NB4 (cell line): Measurements from ENCODE around the gene RAMP2.

Experiments used
- DNase-seq: peaks from one replicate; pipeline ENCODE4 v3.0.0; 2010; ENCODE audit warnings: low read depth
- H3K4me3 ChIP-seq: one replicate; pipeline ENCODE4 v1.5.1; 2011; ENCODE audit warnings: mild to moderate bottlenecking, low read depth, low read length, moderate library complexity
- MAX ChIP-seq: IDR thresholded peaks from 2 replicates; pipeline ENCODE4 v1.6.1; 2011; ENCODE audit warnings: low read depth, low read length
- MYC ChIP-seq: IDR thresholded peaks from 2 replicates; pipeline ENCODE4 v1.6.1; 2011; ENCODE audit warnings: low read depth, low read length
- POLR2A ChIP-seq: IDR thresholded peaks from 2 replicates; pipeline ENCODE4 v1.6.1; 2011; ENCODE audit warnings: mild to moderate bottlenecking; ENCODE audit not compliant: insufficient read length; ENCODE audit errors: extremely low read depth
- TF ChIP-seq, protein P1 (sequence below): IDR thresholded peaks from one replicate; pipeline ENCODE4 v1.5.1; 2012; ENCODE audit warnings: low read depth, low read length

RAMP2 gene

DNA sequence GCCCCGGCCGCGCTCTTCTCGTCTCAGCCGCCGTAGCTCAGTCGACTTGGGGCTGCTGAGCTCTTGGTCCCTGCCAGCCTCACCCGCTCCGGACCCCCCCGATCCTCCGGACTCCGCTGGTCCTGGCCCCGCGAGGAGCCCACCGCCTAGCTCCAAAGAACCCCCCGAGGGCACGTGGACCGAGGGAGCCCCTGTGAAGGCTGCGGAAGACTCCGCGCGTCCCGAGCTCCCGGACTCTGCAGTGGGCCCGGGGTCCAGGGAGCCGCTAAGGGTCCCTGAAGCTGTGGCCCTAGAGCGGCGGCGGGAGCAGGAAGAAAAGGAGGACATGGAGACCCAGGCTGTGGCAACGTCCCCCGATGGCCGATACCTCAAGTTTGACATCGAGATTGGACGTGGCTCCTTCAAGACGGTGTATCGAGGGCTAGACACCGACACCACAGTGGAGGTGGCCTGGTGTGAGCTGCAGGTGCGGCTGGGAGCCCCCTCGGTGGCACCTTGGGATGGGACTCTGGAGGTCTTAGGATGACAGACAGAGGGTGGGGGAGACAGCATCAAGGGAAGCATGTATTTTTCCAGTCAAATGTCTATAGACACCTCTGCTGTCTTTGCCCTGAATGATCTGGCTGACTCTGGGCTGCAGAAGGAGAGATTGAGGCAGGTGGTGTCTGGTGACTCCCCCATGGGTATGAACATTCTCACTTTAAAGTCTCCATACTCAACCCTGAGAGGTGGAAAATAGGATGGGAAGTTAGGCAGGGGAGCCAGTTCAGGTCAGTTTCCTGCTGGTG lies 20.0 kb downstream of the RAMP2 start:
- no peak overlapping the region for H3K4me3 ChIP-seq
- no peak for DNase-seq
- no peak for TF ChIP-seq MAX
- no peak for TF ChIP-seq POLR2A

GRCh38 chr17:42781639-42782165 lies 20.7 kb downstream of the RAMP2 start:
- TF ChIP-seq MYC (no peak), POLR2A (no peak), MAX (no peak)
- TF ChIP-seq, protein P1, sequence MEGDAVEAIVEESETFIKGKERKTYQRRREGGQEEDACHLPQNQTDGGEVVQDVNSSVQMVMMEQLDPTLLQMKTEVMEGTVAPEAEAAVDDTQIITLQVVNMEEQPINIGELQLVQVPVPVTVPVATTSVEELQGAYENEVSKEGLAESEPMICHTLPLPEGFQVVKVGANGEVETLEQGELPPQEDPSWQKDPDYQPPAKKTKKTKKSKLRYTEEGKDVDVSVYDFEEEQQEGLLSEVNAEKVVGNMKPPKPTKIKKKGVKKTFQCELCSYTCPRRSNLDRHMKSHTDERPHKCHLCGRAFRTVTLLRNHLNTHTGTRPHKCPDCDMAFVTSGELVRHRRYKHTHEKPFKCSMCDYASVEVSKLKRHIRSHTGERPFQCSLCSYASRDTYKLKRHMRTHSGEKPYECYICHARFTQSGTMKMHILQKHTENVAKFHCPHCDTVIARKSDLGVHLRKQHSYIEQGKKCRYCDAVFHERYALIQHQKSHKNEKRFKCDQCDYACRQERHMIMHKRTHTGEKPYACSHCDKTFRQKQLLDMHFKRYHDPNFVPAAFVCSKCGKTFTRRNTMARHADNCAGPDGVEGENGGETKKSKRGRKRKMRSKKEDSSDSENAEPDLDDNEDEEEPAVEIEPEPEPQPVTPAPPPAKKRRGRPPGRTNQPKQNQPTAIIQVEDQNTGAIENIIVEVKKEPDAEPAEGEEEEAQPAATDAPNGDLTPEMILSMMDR: no peak
- H3K4me3 ChIP-seq: no peak overlapping the region
- no peak for DNase-seq

DNA sequence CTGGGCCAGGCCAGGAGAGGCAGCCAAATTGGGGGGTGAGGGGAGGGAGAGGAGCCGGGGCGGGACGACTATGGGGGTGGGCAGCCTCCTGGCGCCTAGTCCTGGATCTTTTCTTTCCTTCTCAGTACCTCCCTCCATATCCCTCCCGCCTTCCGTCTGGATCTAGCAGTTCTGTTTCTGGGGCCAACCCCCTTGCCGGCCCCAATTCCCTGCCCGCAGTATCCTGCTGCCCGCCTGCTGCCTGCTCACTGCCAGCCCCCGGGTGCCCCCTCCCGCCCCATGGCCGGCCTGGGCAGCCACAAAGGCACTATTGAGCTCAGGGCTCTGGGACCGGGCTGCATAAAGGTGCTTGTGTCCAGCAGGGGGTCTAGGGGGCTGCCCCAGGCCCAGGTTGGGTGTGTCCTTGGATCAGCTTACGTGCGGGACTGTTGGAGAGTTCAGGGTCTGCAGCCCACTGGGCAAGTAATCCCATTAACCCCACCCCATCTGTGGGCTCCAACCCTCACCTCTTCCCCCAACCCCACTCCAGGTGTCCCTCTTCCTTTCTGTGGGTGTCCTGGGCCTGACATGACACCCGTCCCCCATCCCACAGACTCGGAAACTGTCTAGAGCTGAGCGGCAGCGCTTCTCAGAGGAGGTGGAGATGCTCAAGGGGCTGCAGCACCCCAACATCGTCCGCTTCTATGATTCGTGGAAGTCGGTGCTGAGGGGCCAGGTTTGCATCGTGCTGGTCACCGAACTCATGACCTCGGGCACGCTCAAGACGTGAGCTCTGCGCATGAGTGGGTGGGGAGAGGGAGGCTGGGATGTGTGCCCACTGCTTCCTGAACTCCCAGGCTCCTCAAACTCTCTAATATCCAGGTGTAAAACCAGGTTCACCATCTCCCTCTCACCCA lies 21.4 kb downstream of the RAMP2 start:
- TF ChIP-seq MAX (no peak), MYC (no peak)
- TF ChIP-seq, protein P1: no peak
- no peak overlapping the region for H3K4me3 ChIP-seq
- no peak for DNase-seq

DNA sequence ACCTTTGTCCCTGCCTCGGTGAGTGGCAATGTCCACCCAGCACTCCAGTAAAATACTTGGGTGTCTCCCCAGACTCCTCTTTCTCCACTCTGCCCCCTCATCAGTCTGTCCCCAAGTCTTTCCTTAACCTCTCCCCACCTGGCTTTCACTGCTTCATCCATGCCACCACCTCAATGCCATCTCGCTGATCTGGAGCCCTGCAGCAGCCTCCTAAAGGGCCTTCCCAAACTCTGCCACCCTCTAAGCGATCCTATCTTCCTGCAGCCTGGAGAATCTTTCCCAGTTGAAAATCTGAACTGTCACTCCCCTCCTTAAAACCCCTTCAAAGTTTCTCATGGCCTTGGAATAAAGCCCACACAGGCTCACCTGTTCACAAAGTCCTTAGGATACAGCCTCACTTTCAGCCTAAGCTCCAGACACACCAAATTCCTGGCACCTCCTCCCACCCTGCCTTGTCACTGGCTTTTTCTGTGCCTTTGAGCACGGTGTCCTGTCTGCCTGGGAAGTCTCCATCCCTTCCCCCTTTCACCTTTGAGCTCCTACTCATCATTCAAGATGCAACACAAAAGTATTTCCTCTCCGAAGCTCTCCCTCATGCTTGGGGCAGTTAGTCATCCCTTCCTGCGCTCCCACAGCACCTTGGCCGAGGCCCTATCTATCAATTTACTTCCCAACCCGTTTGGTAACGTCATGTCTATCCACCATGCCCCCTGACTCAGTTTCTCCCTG lies 22.2 kb downstream of the RAMP2 start:
- DNase-seq: no peak
- H3K4me3 ChIP-seq: no peak overlapping the region
- TF ChIP-seq POLR2A: no peak
- TF ChIP-seq, protein P1: no peak
- TF ChIP-seq MAX: no peak
- TF ChIP-seq MYC: no peak

GRCh38 chr17:42783791-42784138 lies 22.7 kb downstream of the RAMP2 start:
- no peak for DNase-seq
- TF ChIP-seq POLR2A (no peak), MYC (no peak), MAX (no peak)
- TF ChIP-seq, protein P1: no peak
- H3K4me3 ChIP-seq: no peak overlapping the region

DNA sequence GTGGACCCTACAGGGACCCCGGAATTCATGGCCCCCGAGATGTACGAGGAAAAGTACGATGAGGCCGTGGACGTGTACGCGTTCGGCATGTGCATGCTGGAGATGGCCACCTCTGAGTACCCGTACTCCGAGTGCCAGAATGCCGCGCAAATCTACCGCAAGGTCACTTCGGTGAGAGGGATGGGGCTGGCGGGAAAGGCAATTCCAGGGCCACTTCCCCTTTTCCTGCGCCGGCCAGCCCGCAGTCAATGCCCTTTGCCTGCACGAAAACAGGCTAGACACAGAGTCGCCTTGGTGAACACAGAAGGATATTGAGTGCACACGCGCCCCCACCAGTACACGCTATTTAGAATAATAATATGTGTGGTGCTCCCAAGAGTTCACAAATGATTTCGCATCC lies 23.4 kb downstream of the RAMP2 start:
- H3K4me3 ChIP-seq: no peak overlapping the region
- TF ChIP-seq MAX: no peak
- TF ChIP-seq, protein P1: no peak
- no peak for TF ChIP-seq MYC
- no peak for TF ChIP-seq POLR2A
- DNase-seq: peak; percentile 51
